ENCODE data around the gene RPTOR. TPM values are rescaled to one million over a fixed set of nuclear protein-coding genes. Genes with fewer than 3 reads are reported as not detected.

Gene RPTOR
- total RNA-seq, 1 donor, result 27.9 TPM

GRCh38 chr17:80538484-80538883, 6.2 kb upstream of the RPTOR start:
- Histone ChIP-seq H4K20me1 (ENCODE audit: insufficient read depth, low read length) (no peaks in the 10 kb centered on the region), H3K4me3 (ENCODE audit: insufficient read depth, low read length) (no peak overlapping the region), H3K27me3 (ENCODE audit: insufficient read depth, low read length) (peaks cover 3% of the 10 kb centered on the region), H3K9me3 (ENCODE audit: low read depth, low read length) (no peaks in the 10 kb centered on the region), H3K4me1 (ENCODE audit: insufficient read depth, low read length) (no peaks in the 10 kb centered on the region), H3K36me3 (ENCODE audit: insufficient read depth, low read length) (no peaks in the 10 kb centered on the region), H2AFZ (ENCODE audit: low read length) (no peak overlapping the region), H3K27ac (ENCODE audit: low read depth, low read length) (no peak overlapping the region), H3K79me2 (ENCODE audit: insufficient read depth, low read length) (no peaks in the 10 kb centered on the region), H3K4me2 (ENCODE audit: insufficient read depth, low read length) (no peak overlapping the region)
- DNase-seq (ENCODE audit: insufficient read length, low spot score, missing footprints), result no peak
- TF ChIP-seq, protein P1, sequence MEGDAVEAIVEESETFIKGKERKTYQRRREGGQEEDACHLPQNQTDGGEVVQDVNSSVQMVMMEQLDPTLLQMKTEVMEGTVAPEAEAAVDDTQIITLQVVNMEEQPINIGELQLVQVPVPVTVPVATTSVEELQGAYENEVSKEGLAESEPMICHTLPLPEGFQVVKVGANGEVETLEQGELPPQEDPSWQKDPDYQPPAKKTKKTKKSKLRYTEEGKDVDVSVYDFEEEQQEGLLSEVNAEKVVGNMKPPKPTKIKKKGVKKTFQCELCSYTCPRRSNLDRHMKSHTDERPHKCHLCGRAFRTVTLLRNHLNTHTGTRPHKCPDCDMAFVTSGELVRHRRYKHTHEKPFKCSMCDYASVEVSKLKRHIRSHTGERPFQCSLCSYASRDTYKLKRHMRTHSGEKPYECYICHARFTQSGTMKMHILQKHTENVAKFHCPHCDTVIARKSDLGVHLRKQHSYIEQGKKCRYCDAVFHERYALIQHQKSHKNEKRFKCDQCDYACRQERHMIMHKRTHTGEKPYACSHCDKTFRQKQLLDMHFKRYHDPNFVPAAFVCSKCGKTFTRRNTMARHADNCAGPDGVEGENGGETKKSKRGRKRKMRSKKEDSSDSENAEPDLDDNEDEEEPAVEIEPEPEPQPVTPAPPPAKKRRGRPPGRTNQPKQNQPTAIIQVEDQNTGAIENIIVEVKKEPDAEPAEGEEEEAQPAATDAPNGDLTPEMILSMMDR (IDR thresholded peaks at IDR 0.05; ENCODE audit: extremely low read depth, low read depth, low read length), result no peak

GRCh38 chr17:80539022-80539641, 5.5 kb upstream of the RPTOR start:
- Histone ChIP-seq H3K4me1 (ENCODE audit: insufficient read depth, low read length) (no peaks in the 10 kb centered on the region), H3K36me3 (ENCODE audit: insufficient read depth, low read length) (no peaks in the 10 kb centered on the region), H3K79me2 (ENCODE audit: insufficient read depth, low read length) (no peaks in the 10 kb centered on the region), H3K4me3 (ENCODE audit: insufficient read depth, low read length) (peak overlapping the region; percentile 19), H3K4me2 (ENCODE audit: insufficient read depth, low read length) (peak overlapping the region; percentile 21), H3K27me3 (ENCODE audit: insufficient read depth, low read length) (peaks cover 3% of the 10 kb centered on the region), H2AFZ (ENCODE audit: low read length) (peak overlapping the region; percentile 7), H4K20me1 (ENCODE audit: insufficient read depth, low read length) (no peaks in the 10 kb centered on the region), H3K27ac (ENCODE audit: low read depth, low read length) (no peak overlapping the region), H3K9me3 (ENCODE audit: low read depth, low read length) (no peaks in the 10 kb centered on the region)
- TF ChIP-seq, protein P1 (IDR thresholded peaks at IDR 0.05; ENCODE audit: extremely low read depth, low read depth, low read length), result no peak
- DNase-seq (ENCODE audit: insufficient read length, low spot score, missing footprints), result peak; percentile 75

GRCh38 chr17:80545499-80545826, 825 bp downstream of the RPTOR start:
- Histone ChIP-seq H3K27ac (ENCODE audit: low read depth, low read length) (peak overlapping the region; percentile 97), H3K9me3 (ENCODE audit: low read depth, low read length) (no peaks in the 10 kb centered on the region), H2AFZ (ENCODE audit: low read length) (peak overlapping the region; percentile 98), H3K4me2 (ENCODE audit: insufficient read depth, low read length) (peak overlapping the region; percentile 97), H3K4me3 (ENCODE audit: insufficient read depth, low read length) (peak overlapping the region; percentile 100), H3K4me1 (ENCODE audit: insufficient read depth, low read length) (peaks cover 16% of the 10 kb centered on the region), H3K36me3 (ENCODE audit: insufficient read depth, low read length) (no peaks in the 10 kb centered on the region), H3K27me3 (ENCODE audit: insufficient read depth, low read length) (peaks cover 3% of the 10 kb centered on the region), H3K79me2 (ENCODE audit: insufficient read depth, low read length) (peaks cover 59% of the 10 kb centered on the region), H4K20me1 (ENCODE audit: insufficient read depth, low read length) (peaks cover 17% of the 10 kb centered on the region)
- no peak for DNase-seq (ENCODE audit: insufficient read length, low spot score, missing footprints)
- TF ChIP-seq, protein P1 (IDR thresholded peaks at IDR 0.05; ENCODE audit: extremely low read depth, low read depth, low read length), result no peak

- H2AFZ ChIP-seq (ENCODE audit: low read length), result no peak overlapping the region
- peaks cover 16% of the 10 kb centered on the region for H3K4me1 ChIP-seq (ENCODE audit: insufficient read depth, low read length)
- H3K27me3 ChIP-seq (ENCODE audit: insufficient read depth, low read length), result peaks cover 3% of the 10 kb centered on the region
- TF ChIP-seq, protein P1 (IDR thresholded peaks at IDR 0.05; ENCODE audit: extremely low read depth, low read depth, low read length), result no peak
- H3K9me3 ChIP-seq (ENCODE audit: low read depth, low read length), result no peaks in the 10 kb centered on the region
- H4K20me1 ChIP-seq (ENCODE audit: insufficient read depth, low read length), result peaks cover 21% of the 10 kb centered on the region
- DNase-seq (ENCODE audit: insufficient read length, low spot score, missing footprints), result no peak
- H3K4me3 ChIP-seq (ENCODE audit: insufficient read depth, low read length), result peak overlapping the region; percentile 100
- H3K4me2 ChIP-seq (ENCODE audit: insufficient read depth, low read length), result peak overlapping the region; percentile 97
- no peaks in the 10 kb centered on the region for H3K36me3 ChIP-seq (ENCODE audit: insufficient read depth, low read length)
- H3K79me2 ChIP-seq (ENCODE audit: insufficient read depth, low read length), result peaks cover 65% of the 10 kb centered on the region
- peak overlapping the region; percentile 17 for H3K27ac ChIP-seq (ENCODE audit: low read depth, low read length)
These were observed 1.6 kb downstream of the RPTOR start for GRCh38 chr17:80546267-80546666.
